MCF 10A (cell line): Measurements from ENCODE around the gene CNOT4. TPM values are rescaled to one million over a fixed set of nuclear protein-coding genes. Genes with fewer than 3 reads are reported as not detected.
"Not testable (repeated sequence)": the region's sequence is repeated elsewhere in the genome, so short reads cannot be mapped to it uniquely, and the experiment has no call there.

Experiments
- BruUV-seq: library from RNA; stranded (reverse); fragments of 400-500 nt; replicated peaks from 2 replicates; lab custom pipeline; 2021; lab: Mats Ljungman, UMichigan
- CTCF ChIA-PET: fragments of 300-600 bp; sonication (Branson Sonifier 250); formaldehyde crosslinking; extraction: SDS; loops from one replicate; lab custom pipeline; 2021; ENCODE audit warnings: antibody characterized with exemption, inconsistent platforms; lab: Yijun Ruan, JAX
- POLR2A ChIA-PET: fragments of 300-600, 350-650 bp; sonication (Branson Sonifier 250); formaldehyde crosslinking; extraction: SDS; loops from one replicate; lab custom pipeline; 2020; ENCODE audit warnings: antibody characterized with exemption, inconsistent platforms; lab: Yijun Ruan, JAX
- DNase-seq: peaks from one replicate; pipeline ENCODE4 v3.0.0-alpha.2; 2018; ENCODE audit not compliant: unreplicated experiment
- H3K27ac Mint-ChIP-seq: one replicate; pipeline ENCODE4 v1.8.0; 2022; ENCODE audit warnings: mild to moderate bottlenecking, low read depth, mixed read lengths; ENCODE audit not compliant: unreplicated experiment
- H3K27me3 Mint-ChIP-seq: one replicate; pipeline ENCODE4 v1.8.0; 2022; ENCODE audit warnings: mixed read lengths; ENCODE audit not compliant: insufficient read depth, unreplicated experiment
- H3K36me3 Mint-ChIP-seq: one replicate; pipeline ENCODE4 v1.8.0; 2022; ENCODE audit warnings: mild to moderate bottlenecking, moderate library complexity, mixed read lengths; ENCODE audit not compliant: insufficient read depth, unreplicated experiment
- H3K4me1 Mint-ChIP-seq: one replicate; pipeline ENCODE4 v1.8.0; 2022; ENCODE audit warnings: mixed read lengths; ENCODE audit not compliant: insufficient read depth, unreplicated experiment
- H3K4me3 Mint-ChIP-seq: one replicate; pipeline ENCODE4 v1.8.0; 2022; ENCODE audit warnings: mild to moderate bottlenecking, moderate library complexity, mixed read lengths; ENCODE audit not compliant: unreplicated experiment
- H3K9me3 Mint-ChIP-seq: one replicate; pipeline ENCODE4 v1.8.0; 2022; ENCODE audit warnings: mixed read lengths; ENCODE audit not compliant: unreplicated experiment
- CTCF ChIP-seq: fragments of 200-600 bp; IDR thresholded peaks from one replicate; pipeline ENCODE4 v1.8.0; 2022; ENCODE audit warnings: antibody characterized with exemption, mild to moderate bottlenecking; ENCODE audit not compliant: unreplicated experiment
- intact Hi-C: fragments of 100-400 bp; cut with micrococcal nuclease; formaldehyde crosslinking; loops from 2 replicates; pipeline ENCODE4 v1.14.1; 2022
- total RNA-seq: library from RNA; stranded (reverse); gene quantifications from 2 replicates; pipeline ENCODE4 v1.2.3, GENCODE V29; 2022

The CNOT4 gene
- total RNA-seq, 1 experiment from 2014 or later: 18.5 TPM

GRCh38 chr7:135445690-135446089 is 64.2 kb downstream of the CNOT4 start:
- H3K36me3 Mint-ChIP-seq: peaks cover 7% of the 10 kb centered on the region
- intact Hi-C loops: no loop called here
- H3K4me1 Mint-ChIP-seq: peaks cover 25% of the 10 kb centered on the region
- CTCF ChIA-PET: no interaction called here
- POLR2A ChIA-PET: interaction anchor here (0.7 kb wide), 1 partner anchor 15 kb away, joined by 3 read pairs; no protein-coding TSS in a partner anchor
- no peaks in the 10 kb centered on the region for H3K27me3 Mint-ChIP-seq
- no peak overlapping the region for H3K4me3 Mint-ChIP-seq
- H3K9me3 Mint-ChIP-seq: no peaks in the 10 kb centered on the region
- no TSS peak for BruUV-seq
- DNase-seq: no peak
- TF ChIP-seq CTCF: no peak
- H3K27ac Mint-ChIP-seq: no peak overlapping the region

- H3K36me3 Mint-ChIP-seq, BruUV-seq, DNase-seq, H3K9me3 Mint-ChIP-seq, H3K27me3 Mint-ChIP-seq, H3K27ac Mint-ChIP-seq, CTCF ChIA-PET, intact Hi-C loops, H3K4me3 Mint-ChIP-seq: not testable (repeated sequence)
- POLR2A ChIA-PET: interaction anchor here (0.7 kb wide), 1 partner anchor 16 kb away, joined by 3 read pairs; no protein-coding TSS in a partner anchor
- peaks cover 25% of the 10 kb centered on the region for H3K4me1 Mint-ChIP-seq
Measured at GRCh38 chr7:135445266-135445665, 64.6 kb downstream of the CNOT4 start.

GRCh38 chr7:135441791-135442190 is 68.1 kb downstream of the CNOT4 start:
- intact Hi-C loops: loop anchor here (5.0 kb wide), 1 partner anchor 66 kb away; no protein-coding TSS in a partner anchor

DNA sequence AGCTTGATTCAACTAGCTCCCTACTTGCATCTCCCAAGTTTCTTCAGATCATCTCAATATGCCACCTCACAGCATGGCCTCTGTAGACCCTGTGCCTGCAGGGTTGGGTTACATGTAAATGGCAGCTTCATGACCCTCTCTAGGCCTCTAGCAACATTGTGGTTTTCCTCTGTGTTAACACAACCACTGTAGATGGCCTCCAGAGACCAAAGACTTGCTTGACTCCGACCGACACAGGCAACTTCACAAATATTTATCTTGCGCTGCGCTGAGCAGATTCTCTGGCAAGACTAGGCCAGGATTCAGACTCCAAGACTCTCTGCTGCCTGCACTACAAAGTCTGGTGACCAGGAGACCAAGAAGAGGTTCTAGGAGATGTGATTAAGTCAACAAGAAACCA is 75.9 kb downstream of the CNOT4 start:
- peaks cover 26% of the 10 kb centered on the region for H3K36me3 Mint-ChIP-seq
- TF ChIP-seq CTCF: no peak
- POLR2A ChIA-PET: interaction anchor here (0.7 kb wide), 2 partner anchors 10 to 77 kb away, joined by 3 read pairs; no protein-coding TSS in a partner anchor
- intact Hi-C loops: no loop called here
- no peak overlapping the region for H3K27ac Mint-ChIP-seq
- peaks cover 5% of the 10 kb centered on the region for H3K4me1 Mint-ChIP-seq
- no TSS peak for BruUV-seq
- H3K4me3 Mint-ChIP-seq: no peak overlapping the region
- H3K27me3 Mint-ChIP-seq: no peaks in the 10 kb centered on the region
- CTCF ChIA-PET: interaction anchor here (0.5 to 0.6 kb wide), 2 partner anchors 51 to 80 kb away, joined by 3 to 5 read pairs; no protein-coding TSS in a partner anchor
- DNase-seq: no peak
- no peaks in the 10 kb centered on the region for H3K9me3 Mint-ChIP-seq

More at GRCh38 chr7:135441791-135442190, 68.1 kb downstream of the CNOT4 start:
- ChIA-PET POLR2A (no interaction called here), CTCF (interaction anchor here (1.1 kb wide), 1 partner anchor 17 kb away, joined by 3 read pairs; no protein-coding TSS in a partner anchor)
- H3K9me3 Mint-ChIP-seq: no peaks in the 10 kb centered on the region
- TF ChIP-seq CTCF: no peak
- no peak overlapping the region for H3K4me3 Mint-ChIP-seq
- peaks cover 6% of the 10 kb centered on the region for H3K4me1 Mint-ChIP-seq
- peaks cover 4% of the 10 kb centered on the region for H3K36me3 Mint-ChIP-seq
- DNase-seq: peak; percentile 74
- no TSS peak for BruUV-seq
- no peaks in the 10 kb centered on the region for H3K27me3 Mint-ChIP-seq
- no peak overlapping the region for H3K27ac Mint-ChIP-seq
